ENCODE measurements around the gene LMCD1. TPM values are rescaled to one million over a fixed set of nuclear protein-coding genes. Genes with fewer than 3 reads are reported as not detected.

LMCD1 gene
- total and polyA plus RNA-seq, 9 donors, result 42.1 to 146 (median 127) TPM

DNA sequence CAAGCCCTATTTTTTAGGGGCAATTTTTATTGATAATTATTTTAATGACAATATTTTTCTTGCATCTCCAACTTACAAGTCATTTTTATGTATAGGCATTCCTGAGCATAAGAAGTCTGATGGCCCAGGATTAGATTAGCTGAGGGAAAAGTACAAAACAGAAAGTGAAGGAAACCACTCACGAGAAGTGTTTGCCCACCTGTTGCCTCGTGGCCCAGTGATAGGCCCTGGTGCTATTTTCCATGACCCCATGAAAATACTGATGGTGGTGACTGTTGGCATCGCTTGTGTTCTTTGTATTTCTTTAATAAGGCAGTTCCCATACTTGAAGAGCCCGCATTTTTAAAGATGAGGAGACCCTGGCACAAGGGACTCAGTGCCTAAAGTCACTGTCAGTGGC lies 7.9 kb upstream of the LMCD1 start:
- TF ChIP-seq EP300 (IDR thresholded peaks at IDR 0.05), result no peak
- TF ChIP-seq, protein P1, sequence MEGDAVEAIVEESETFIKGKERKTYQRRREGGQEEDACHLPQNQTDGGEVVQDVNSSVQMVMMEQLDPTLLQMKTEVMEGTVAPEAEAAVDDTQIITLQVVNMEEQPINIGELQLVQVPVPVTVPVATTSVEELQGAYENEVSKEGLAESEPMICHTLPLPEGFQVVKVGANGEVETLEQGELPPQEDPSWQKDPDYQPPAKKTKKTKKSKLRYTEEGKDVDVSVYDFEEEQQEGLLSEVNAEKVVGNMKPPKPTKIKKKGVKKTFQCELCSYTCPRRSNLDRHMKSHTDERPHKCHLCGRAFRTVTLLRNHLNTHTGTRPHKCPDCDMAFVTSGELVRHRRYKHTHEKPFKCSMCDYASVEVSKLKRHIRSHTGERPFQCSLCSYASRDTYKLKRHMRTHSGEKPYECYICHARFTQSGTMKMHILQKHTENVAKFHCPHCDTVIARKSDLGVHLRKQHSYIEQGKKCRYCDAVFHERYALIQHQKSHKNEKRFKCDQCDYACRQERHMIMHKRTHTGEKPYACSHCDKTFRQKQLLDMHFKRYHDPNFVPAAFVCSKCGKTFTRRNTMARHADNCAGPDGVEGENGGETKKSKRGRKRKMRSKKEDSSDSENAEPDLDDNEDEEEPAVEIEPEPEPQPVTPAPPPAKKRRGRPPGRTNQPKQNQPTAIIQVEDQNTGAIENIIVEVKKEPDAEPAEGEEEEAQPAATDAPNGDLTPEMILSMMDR (IDR thresholded peaks at IDR 0.05), result no peak
- TF ChIP-seq POLR2A (IDR thresholded peaks at IDR 0.05), result no peak
- intact Hi-C loops (cut with DNase I), result no loop called here
- no peaks in the 10 kb centered on the region for H3K36me3 ChIP-seq
- WGBS, 3 donors, result 95 to 97% (median 96%) methylated on average over 4 of the region's 4 CpGs
- H3K9me3 ChIP-seq, result no peaks in the 10 kb centered on the region
- H3K27ac ChIP-seq, result no peak overlapping the region
- H3K4me3 ChIP-seq, result no peak overlapping the region
- H3K4me1 ChIP-seq (ENCODE audit: insufficient read depth), result no peaks in the 10 kb centered on the region
- no peaks in the 10 kb centered on the region for H3K27me3 ChIP-seq
- DNase-seq, result no peak

DNA sequence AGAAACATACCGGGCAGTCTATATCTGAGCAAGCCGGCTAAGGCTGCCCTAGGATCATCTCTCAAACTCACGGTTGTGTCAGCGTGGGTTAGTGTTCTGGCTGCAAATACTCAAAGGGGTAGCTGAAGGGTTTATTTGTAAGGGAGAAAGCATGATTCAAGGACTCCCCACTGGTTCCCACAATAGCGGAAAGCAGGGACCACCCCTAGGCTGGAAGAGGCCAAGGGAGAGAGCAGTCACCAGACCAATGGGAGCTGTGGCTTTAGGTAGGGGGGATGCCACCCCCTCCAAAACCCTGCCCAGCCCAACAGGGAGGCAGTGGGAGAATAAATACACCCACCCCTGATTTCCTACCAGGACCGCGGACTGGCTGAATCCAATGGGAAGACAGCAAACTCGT lies 7.3 kb upstream of the LMCD1 start:
- Histone ChIP-seq H3K4me1 (ENCODE audit: insufficient read depth) (no peaks in the 10 kb centered on the region), H3K27ac (no peak overlapping the region), H3K9me3 (no peaks in the 10 kb centered on the region), H3K27me3 (no peaks in the 10 kb centered on the region), H3K36me3 (no peaks in the 10 kb centered on the region), H3K4me3 (no peak overlapping the region)
- DNase-seq, result no peak
- 94 to 97% (median 97%) methylated on average over 8 of the region's 8 CpGs for WGBS, 3 donors
- intact Hi-C loops (cut with DNase I), result no loop called here
- TF ChIP-seq EP300 (IDR thresholded peaks at IDR 0.05) (no peak), POLR2A (IDR thresholded peaks at IDR 0.05) (no peak)
- TF ChIP-seq, protein P1 (IDR thresholded peaks at IDR 0.05), result no peak

DNA sequence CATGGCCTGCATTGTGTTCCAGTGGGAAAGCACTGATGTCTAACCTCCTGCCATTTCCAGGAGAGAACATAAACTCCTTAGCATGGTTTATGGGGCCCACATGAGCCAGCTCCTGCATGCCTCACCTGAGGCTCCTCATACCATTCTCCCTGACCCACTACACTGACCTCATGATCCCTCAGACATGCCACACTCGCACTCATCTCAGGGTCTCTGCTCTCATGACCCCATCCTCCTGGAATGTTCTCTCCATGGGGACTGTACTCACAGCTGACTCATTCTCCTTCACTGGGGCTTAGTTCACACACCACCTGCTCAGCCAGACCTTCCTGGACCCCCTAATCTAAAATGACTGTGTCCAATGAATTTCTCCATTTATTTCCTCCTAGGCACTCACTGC lies 4.0 kb upstream of the LMCD1 start:
- DNase-seq, result no peak
- no peak for TF ChIP-seq EP300 (IDR thresholded peaks at IDR 0.05)
- no peak for TF ChIP-seq POLR2A (IDR thresholded peaks at IDR 0.05)
- TF ChIP-seq, protein P1 (IDR thresholded peaks at IDR 0.05), result no peak
- intact Hi-C loops (cut with DNase I), result no loop called here
- H3K27ac ChIP-seq, result no peak overlapping the region
- peaks cover 4% of the 10 kb centered on the region for H3K4me1 ChIP-seq (ENCODE audit: insufficient read depth)
- no peak overlapping the region for H3K4me3 ChIP-seq
- no peaks in the 10 kb centered on the region for H3K27me3 ChIP-seq
- WGBS, 3 donors, result 76 to 92% (median 84%) methylated on average over 1 of the region's 1 CpG
- no peaks in the 10 kb centered on the region for H3K9me3 ChIP-seq
- H3K36me3 ChIP-seq, result no peaks in the 10 kb centered on the region

DNA sequence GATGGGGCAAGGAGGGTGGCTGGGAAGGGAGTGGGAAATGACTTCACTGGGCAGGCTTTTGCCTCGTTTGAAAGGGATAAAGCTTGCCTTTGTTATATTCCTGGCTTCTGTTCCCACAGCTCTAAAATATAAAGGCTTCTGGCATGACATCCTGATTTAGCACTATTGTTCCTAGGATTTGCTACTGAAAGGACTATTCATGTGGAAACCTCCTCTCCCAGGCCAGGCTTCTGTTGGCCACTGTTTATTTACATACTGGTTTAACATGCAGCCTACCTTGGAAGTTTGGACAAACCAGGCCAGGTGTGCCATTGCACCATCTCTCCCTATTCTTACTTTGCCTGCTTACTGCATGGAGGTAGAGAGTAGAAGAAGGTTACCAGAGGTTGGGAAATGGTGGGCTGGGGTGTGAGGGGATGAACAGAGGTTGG lies 2.4 kb upstream of the LMCD1 start:
- peaks cover 9% of the 10 kb centered on the region for H3K4me1 ChIP-seq (ENCODE audit: insufficient read depth)
- H3K27ac ChIP-seq, result no peak overlapping the region
- TF ChIP-seq EP300 (IDR thresholded peaks at IDR 0.05) (no peak), POLR2A (IDR thresholded peaks at IDR 0.05) (no peak)
- no peaks in the 10 kb centered on the region for H3K27me3 ChIP-seq
- H3K9me3 ChIP-seq, result no peaks in the 10 kb centered on the region
- 39 to 52% (median 47%) methylated on average over 1 of the region's 1 CpG for WGBS, 3 donors
- H3K4me3 ChIP-seq, result no peak overlapping the region
- intact Hi-C loops (cut with DNase I), result no loop called here
- H3K36me3 ChIP-seq, result no peaks in the 10 kb centered on the region
- DNase-seq, result no peak

DNA sequence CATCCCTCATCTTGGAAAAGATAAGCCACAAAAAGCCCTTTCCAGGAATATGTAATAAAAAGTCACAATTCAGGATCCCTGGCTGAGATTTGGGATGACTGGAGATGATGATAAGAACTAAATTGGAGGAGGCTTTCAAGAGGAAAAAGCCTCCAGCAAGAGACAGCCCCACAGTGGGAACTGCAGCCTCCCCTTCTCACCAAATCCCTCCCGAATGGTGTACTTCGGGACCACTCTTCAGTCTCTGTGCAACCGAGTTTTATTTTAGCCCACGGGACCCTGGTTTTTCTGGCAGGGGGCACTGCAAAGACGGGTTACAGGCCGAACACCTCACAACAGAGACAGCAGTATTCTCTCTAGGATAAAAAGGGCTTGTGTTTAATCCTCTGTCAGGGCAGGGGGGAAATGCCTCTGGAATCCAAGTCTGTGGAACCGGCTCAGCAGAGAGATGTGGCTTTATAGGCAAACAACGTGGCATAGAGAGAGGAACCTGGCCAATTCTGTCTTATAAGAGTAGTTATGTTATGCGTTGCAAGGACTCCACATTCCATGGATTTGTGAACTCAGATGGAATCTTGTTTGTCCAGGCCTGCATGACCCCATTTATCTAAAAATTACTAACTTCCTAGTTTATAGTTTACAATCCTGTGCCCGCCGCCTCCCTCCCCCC lies 1.2 kb upstream of the LMCD1 start:
- 13% methylated on average over 11 of the region's 11 CpGs for WGBS, 3 donors
- intact Hi-C loops (cut with DNase I), result loop anchor here in 3 of 4 donors (10.0 kb wide), 2 partner anchors 54 to 56 kb away; no protein-coding TSS in a partner anchor
- Histone ChIP-seq H3K27me3 (no peaks in the 10 kb centered on the region), H3K4me1 (ENCODE audit: insufficient read depth) (peaks cover 15% of the 10 kb centered on the region), H3K36me3 (no peaks in the 10 kb centered on the region), H3K9me3 (no peaks in the 10 kb centered on the region), H3K4me3 (no peak overlapping the region), H3K27ac (peak overlapping the region in 1 of 2 donors; percentile 88)
- peak in 3 of 5 donors; percentile 26 to 36 (median 31) for DNase-seq
- TF ChIP-seq, protein P1 (IDR thresholded peaks at IDR 0.05), result no peak
